A549 (cell line): ENCODE data around the gene CLEC2D.

ENCODE experiments used
- BCL3 ChIP-seq: fragments of >200 bp; sonication (Bioruptor Twin); formaldehyde crosslinking; IDR thresholded peaks from 3 replicates; pipeline ENCODE4 v1.6.1; 2016
- CTCF ChIP-seq: fragments of >200 bp; sonication (Bioruptor Twin); formaldehyde crosslinking; IDR thresholded peaks from 3 replicates; pipeline ENCODE4 v1.5.1; 2016
- POLR2A ChIP-seq: IDR thresholded peaks from 2 replicates; pipeline ENCODE4 v1.6.1; 2012; ENCODE audit warnings: mild to moderate bottlenecking, low read length

- TF ChIP-seq CTCF (no peak), POLR2A (no peak), BCL3 (no peak)
Measured at GRCh38 chr12:9717070-9717925, 47.8 kb downstream of the CLEC2D start.
